ENCODE measurements around the gene ERICH4. TPM values are rescaled to one million over a fixed set of nuclear protein-coding genes. Genes with fewer than 3 reads are reported as not detected.
"Not testable (repeated sequence)": the region's sequence is repeated elsewhere in the genome, so short reads cannot be mapped to it uniquely, and the experiment has no call there.

ERICH4 gene
- total and polyA plus RNA-seq, 7 donors = not detected

- 74 to 83% methylated on average over 4 of the region's 4 CpGs for WGBS, 2 donors
- Histone ChIP-seq H3K4me3 (no peak overlapping the region), H3K9me3 (peaks cover 2 to 5% (median 4%) of the 10 kb centered on the region in 4 donors), H3K4me1 (no peaks in the 10 kb centered on the region), H3K36me3 (no peaks in the 10 kb centered on the region), H3K27me3 (peaks cover 0 to 32% (median 6%) of the 10 kb centered on the region in 3 donors), H3K27ac (no peak overlapping the region)
- no peak for DNase-seq
- intact Hi-C loops (cut with DNase I) = no loop called here
- no peak for TF ChIP-seq POLR2AphosphoS5 (IDR thresholded peaks at IDR 0.05)
Measured at GRCh38 chr19:41484822-41485221, 41.9 kb downstream of the ERICH4 start.

GRCh38 chr19:41486953-41487352, 44.0 kb downstream of the ERICH4 start:
- H3K27me3 ChIP-seq = peaks cover 0 to 29% (median 0%) of the 10 kb centered on the region in 3 donors
- H3K4me3 ChIP-seq; H3K9me3 ChIP-seq; DNase-seq; intact Hi-C loops (cut with DNase I); H3K4me1 ChIP-seq; H3K27ac ChIP-seq; H3K36me3 ChIP-seq: not testable (repeated sequence)
- WGBS, 2 donors = 85 to 89% methylated on average over 4 of the region's 4 CpGs

GRCh38 chr19:41492843-41493242, 49.9 kb downstream of the ERICH4 start:
- 95% methylated on average over 5 of the region's 5 CpGs for WGBS, 2 donors
- intact Hi-C loops (cut with DNase I) = no loop called here

More at GRCh38 chr19:41492843-41493242, 49.9 kb downstream of the ERICH4 start:
- peaks cover 0 to 6% (median 0%) of the 10 kb centered on the region in 3 donors for H3K27me3 ChIP-seq
- no peak overlapping the region for H3K27ac ChIP-seq
- TF ChIP-seq CTCF (IDR thresholded peaks at IDR 0.05) = no peak
- no peak for TF ChIP-seq EP300 (IDR thresholded peaks at IDR 0.05)
- no peak for TF ChIP-seq POLR2A (IDR thresholded peaks at IDR 0.05)
- no peak for TF ChIP-seq POLR2AphosphoS5 (IDR thresholded peaks at IDR 0.05)
- no peaks in the 10 kb centered on the region for H3K4me1 ChIP-seq
- H3K36me3 ChIP-seq = no peaks in the 10 kb centered on the region
- no peaks in the 10 kb centered on the region for H3K9me3 ChIP-seq
- DNase-seq = no peak
- no peak overlapping the region for H3K4me3 ChIP-seq

Small RNA genes within 50 kb of the gene (small RNA-seq; reads per million reads assigned to genes)
- 0 reads per million in 3 donors for gene RF00017

Other genes with a start within 250 kb of the ERICH4 start
- gene CYP2S1, start 249.9 kb upstream of the ERICH4 start, total RNA-seq = 1 to 10 TPM in 2 of 4 donors, under 1 TPM in 2; 0.41 to 1.4 (median 0.80) TPM
- 10 to 100 TPM in 1 of 3 donors, 1 to 10 TPM in 2; 6.0 to 18.6 (median 8.6) TPM for gene CYP2S1, start 249.9 kb upstream of the ERICH4 start, polyA plus RNA-seq
- gene AXL, start 223.9 kb upstream of the ERICH4 start, total RNA-seq = 100 to 1,000 TPM in 1 of 4 donors, 10 to 100 TPM in 3; 85.9 to 108 (median 95.4) TPM
- gene AXL, start 223.9 kb upstream of the ERICH4 start, polyA plus RNA-seq = 10 to 100 TPM in 1 of 3 donors, 1 to 10 TPM in 2; 5.4 to 10.7 (median 7.4) TPM
- 100 to 1,000 TPM; 120 to 153 (median 130) TPM for gene HNRNPUL1, start 178.8 kb upstream of the ERICH4 start, total RNA-seq
- 100 to 1,000 TPM in 1 of 3 donors, 10 to 100 TPM in 2; 61.9 to 133 (median 65.0) TPM for gene HNRNPUL1, start 178.8 kb upstream of the ERICH4 start, polyA plus RNA-seq
- gene CCDC97, start 133.0 kb upstream of the ERICH4 start, total RNA-seq = 10 to 100 TPM in 1 of 4 donors, 1 to 10 TPM in 3; 8.7 to 16.6 (median 9.2) TPM
- gene CCDC97, start 133.0 kb upstream of the ERICH4 start, polyA plus RNA-seq = 10 to 100 TPM; 11.3 to 23.1 (median 15.6) TPM
- 10 to 100 TPM; 16.4 to 27.1 (median 18.1) TPM for gene TGFB1, start 89.2 kb upstream of the ERICH4 start, total RNA-seq
- gene TGFB1, start 89.2 kb upstream of the ERICH4 start, polyA plus RNA-seq = 10 to 100 TPM in 1 of 3 donors, 1 to 10 TPM in 2; 6.5 to 25.0 (median 7.2) TPM
- gene B9D2, start 79.0 kb upstream of the ERICH4 start, total RNA-seq = 10 to 100 TPM in 3 of 4 donors, 1 to 10 TPM in 1; 7.5 to 14.5 (median 13.6) TPM
- 10 to 100 TPM in 1 of 3 donors, 1 to 10 TPM in 2; 7.2 to 10.1 (median 8.4) TPM for gene B9D2, start 79.0 kb upstream of the ERICH4 start, polyA plus RNA-seq
- 10 to 100 TPM; 13.6 to 47.1 (median 22.6) TPM for gene TMEM91, start 66.6 kb upstream of the ERICH4 start, total RNA-seq
- 1 to 10 TPM in 2 of 3 donors, under 1 TPM in 1; 0.46 to 9.6 (median 5.8) TPM for gene TMEM91, start 66.6 kb upstream of the ERICH4 start, polyA plus RNA-seq
- 10 to 100 TPM in 3 of 4 donors, 1 to 10 TPM in 1; 6.6 to 21.4 (median 14.4) TPM for gene EXOSC5, start 45.8 kb upstream of the ERICH4 start, total RNA-seq
- 10 to 100 TPM; 11.6 to 32.7 (median 15.6) TPM for gene EXOSC5, start 45.8 kb upstream of the ERICH4 start, polyA plus RNA-seq
- 10 to 100 TPM; 29.6 to 35.7 (median 33.6) TPM for gene BCKDHA, start 45.3 kb upstream of the ERICH4 start, total RNA-seq
- gene BCKDHA, start 45.3 kb upstream of the ERICH4 start, polyA plus RNA-seq = 10 to 100 TPM; 19.0 to 32.9 (median 31.2) TPM
- gene B3GNT8, start 15.8 kb upstream of the ERICH4 start, total RNA-seq = 1 to 10 TPM; 2.8 to 8.0 (median 5.0) TPM
- 10 to 100 TPM; 16.8 to 49.2 (median 28.8) TPM for gene B3GNT8, start 15.8 kb upstream of the ERICH4 start, polyA plus RNA-seq
- 10 to 100 TPM; 33.9 to 46.3 (median 41.0) TPM for gene DMAC2, start 3.2 kb upstream of the ERICH4 start, total RNA-seq
- gene DMAC2, start 3.2 kb upstream of the ERICH4 start, polyA plus RNA-seq = 10 to 100 TPM; 40.8 to 58.0 (median 45.7) TPM
- 1 to 10 TPM in 3 of 4 donors, not detected in 1; 1.5 to 4.3 (median 2.2) TPM for gene CEACAM21, start 133.0 kb downstream of the ERICH4 start, total RNA-seq
- 10 to 100 TPM in 1 of 3 donors, not detected in 2; 11.9 TPM for gene CEACAM21, start 133.0 kb downstream of the ERICH4 start, polyA plus RNA-seq
- gene CEACAM4, start 183.9 kb downstream of the ERICH4 start, total RNA-seq = 1 to 10 TPM in 2 of 4 donors, not detected in 2; 1.9 to 3.6 TPM
- 1 to 10 TPM in 1 of 3 donors, not detected in 2; 1.6 TPM for gene CEACAM4, start 183.9 kb downstream of the ERICH4 start, polyA plus RNA-seq
- gene CEACAM7, start 245.1 kb downstream of the ERICH4 start, total RNA-seq = 1 to 10 TPM in 2 of 4 donors, under 1 TPM in 1, not detected in 1; 0.49 to 1.4 (median 1.1) TPM
- gene CEACAM7, start 245.1 kb downstream of the ERICH4 start, polyA plus RNA-seq = 1,000 to 10,000 TPM in 1 of 3 donors, 100 to 1,000 TPM in 2; 282 to 1,079 (median 306) TPM